H1 (cell line): Measurements from ENCODE around the gene SHLD1. TPM values are rescaled to one million over a fixed set of nuclear protein-coding genes. Genes with fewer than 3 reads are reported as not detected.

Experiments used
- CTCF ChIA-PET: fragments of 300-600 bp; sonication (Branson Sonifier 250); formaldehyde crosslinking; loops from one replicate; lab custom pipeline; 2021; ENCODE audit not compliant: partially characterized antibody; lab: Charles Lee
- POLR2A ChIA-PET: fragments of 300-600 bp; sonication (Branson Sonifier 250); formaldehyde crosslinking; loops from one replicate; lab custom pipeline; 2021; ENCODE audit warnings: inconsistent platforms; ENCODE audit not compliant: partially characterized antibody; lab: Charles Lee
- DNase-seq, 2 experiments: peaks; one replicate each; pipeline versions ENCODE4 v3.0.0 to v3.0.0-alpha.2; 2010 to 2022; ENCODE audit warnings: low spot score in 2 of 2, low read depth in 1 of 2, mixed read lengths in 1 of 2
- FAIRE-seq: peaks from 2 replicates; lab custom pipeline; 2011; peaks lifted over from hg19 to GRCh38; lab: Jason Lieb, UNC
- H2AFZ ChIP-seq: 2 replicates; pipeline ENCODE4 v1.8.1; 2012; ENCODE audit warnings: low read length, inconsistent platforms
- H2AK5ac ChIP-seq: 2 replicates; pipeline ENCODE4 v1.6.1; 2013; ENCODE audit warnings: low read depth, low read length
- H2BK120ac ChIP-seq: replicated peaks from 2 replicates; pipeline ENCODE3; 2013; ENCODE audit warnings: low read depth, low read length, inconsistent platforms
- H2BK12ac ChIP-seq: 2 replicates; pipeline ENCODE4 v1.6.1; 2013; ENCODE audit warnings: low read depth, low read length
- H2BK15ac ChIP-seq: 2 replicates; pipeline ENCODE4 v1.6.1; 2013; ENCODE audit warnings: low read length
- H2BK20ac ChIP-seq: 2 replicates; pipeline ENCODE4 v1.6.1; 2013; ENCODE audit warnings: low read length
- H2BK5ac ChIP-seq: 2 replicates; pipeline ENCODE4 v1.6.1; 2013; ENCODE audit warnings: low read depth, low read length
- H3K14ac ChIP-seq: 2 replicates; pipeline ENCODE4 v1.6.1; 2013; ENCODE audit warnings: inconsistent platforms; ENCODE audit not compliant: insufficient read length
- H3K18ac ChIP-seq: 2 replicates; pipeline ENCODE4 v1.6.1; 2013; ENCODE audit warnings: low read length; ENCODE audit errors: extremely low read depth
- H3K23ac ChIP-seq: 2 replicates; pipeline ENCODE4 v1.6.1; 2013; ENCODE audit warnings: inconsistent platforms; ENCODE audit not compliant: insufficient read length
- H3K23me2 ChIP-seq: 2 replicates; pipeline ENCODE4 v1.6.1; 2013; ENCODE audit warnings: low read depth, low read length
- H3K27ac ChIP-seq: 2 replicates; pipeline ENCODE4 v1.6.1; 2011; ENCODE audit warnings: low read depth, low read length, inconsistent platforms
- H3K27me3 ChIP-seq, 4 experiments: replicated peaks in 1 of 4; 1 replicate in 1 of 4; 2 replicates in 3 of 4; pipeline versions ENCODE4 v1.6.1 to v1.8.1; 2011 to 2013; ENCODE audit warnings: low read length in 3 of 4, mild to moderate bottlenecking in 3 of 4, inconsistent platforms in 2 of 4, mixed read lengths in 2 of 4, moderate library complexity in 1 of 4; ENCODE audit not compliant: control insufficient read depth in 3 of 4, insufficient read depth in 3 of 4; ENCODE audit errors: extremely low read depth in 1 of 4
- H3K36me3 ChIP-seq, 4 experiments: 2 replicates each; pipeline versions ENCODE4 v1.6.1 to v1.8.1; 2011 to 2013; ENCODE audit warnings: mild to moderate bottlenecking in 4 of 4, low read length in 3 of 4, moderate library complexity in 2 of 4, control low read depth in 1 of 4, inconsistent platforms in 1 of 4; ENCODE audit not compliant: insufficient read depth in 4 of 4, control insufficient read depth in 2 of 4
- H3K4ac ChIP-seq: replicated peaks from 2 replicates; pipeline ENCODE3; 2013; ENCODE audit warnings: low read length, low read depth, mixed read lengths, inconsistent platforms; ENCODE audit not compliant: insufficient read length
- H3K4me1 ChIP-seq, 4 experiments: replicated peaks in 1 of 4; 1 replicate in 1 of 4; 2 replicates in 3 of 4; pipeline versions ENCODE4 v1.6.1 to v1.8.1; 2011 to 2013; ENCODE audit warnings: low read length in 3 of 4, inconsistent platforms in 2 of 4, mixed read lengths in 1 of 4; ENCODE audit not compliant: insufficient read depth in 4 of 4, control insufficient read depth in 3 of 4
- H3K4me2 ChIP-seq, 2 experiments: 2 replicates each; pipeline versions ENCODE4 v1.6.1 to v1.8.1; 2011 to 2013; ENCODE audit warnings: low read depth in 2 of 2, low read length in 2 of 2, control low read depth in 1 of 2, inconsistent platforms in 1 of 2, mild to moderate bottlenecking in 1 of 2; ENCODE audit not compliant: insufficient read depth in 1 of 2
- H3K4me3 ChIP-seq, 4 experiments: fragments of 200-600, 300-600 bp in 1 of 4; sonication (generic), shearing (Covaris generic), sonication (Bioruptor Twin) in 1 of 4; 2 replicates each; pipeline versions ENCODE4 v1.5.1 to v1.8.1; 2011 to 2016; ENCODE audit warnings: low read length in 4 of 4, low read depth in 3 of 4, control low read depth in 2 of 4, inconsistent platforms in 2 of 4, mild to moderate bottlenecking in 2 of 4, mixed read lengths in 1 of 4, moderate library complexity in 1 of 4; ENCODE audit not compliant: insufficient read depth in 2 of 4; ENCODE audit errors: extremely low read depth in 1 of 4
- H3K56ac ChIP-seq: replicated peaks from 2 replicates; pipeline ENCODE3; 2013; ENCODE audit warnings: low read depth, mild to moderate bottlenecking, mixed read lengths, low read length, inconsistent platforms; ENCODE audit not compliant: insufficient read length
- H3K79me1 ChIP-seq: 2 replicates; pipeline ENCODE4 v1.6.1; 2013; ENCODE audit warnings: low read depth, low read length, control low read depth
- H3K79me2 ChIP-seq, 2 experiments: 2 replicates each; pipeline versions ENCODE4 v1.6.1 to v1.8.1; 2012 to 2013; ENCODE audit warnings: low read length in 2 of 2, mild to moderate bottlenecking in 2 of 2, inconsistent platforms in 1 of 2; ENCODE audit not compliant: insufficient read depth in 2 of 2, control insufficient read depth in 1 of 2
- H3K9ac ChIP-seq, 4 experiments: replicated peaks in 1 of 4; 1 replicate in 1 of 4; 2 replicates in 3 of 4; pipeline versions ENCODE4 v1.6.1 to v1.8.1; 2011 to 2013; ENCODE audit warnings: low read depth in 3 of 4, low read length in 3 of 4, control low read depth in 2 of 4, mild to moderate bottlenecking in 2 of 4, moderate library complexity in 2 of 4, inconsistent platforms in 1 of 4; ENCODE audit errors: extremely low read depth in 1 of 4
- H3K9me3 ChIP-seq, 2 experiments: 2 replicates each; pipeline versions ENCODE4 v1.6.1 to v1.8.1; 2012 to 2013; ENCODE audit warnings: mild to moderate bottlenecking in 2 of 2, moderate library complexity in 2 of 2, control low read depth in 1 of 2, inconsistent platforms in 1 of 2, low read depth in 1 of 2, low read length in 1 of 2, mixed read lengths in 1 of 2; ENCODE audit not compliant: insufficient read depth in 2 of 2
- H4K20me1 ChIP-seq, 2 experiments: replicated peaks in 1 of 2; 2 replicates each; pipeline versions ENCODE3 to v1.8.1; 2011 to 2013; ENCODE audit warnings: inconsistent platforms in 2 of 2, low read length in 2 of 2, mild to moderate bottlenecking in 1 of 2; ENCODE audit not compliant: insufficient read depth in 2 of 2, control insufficient read depth in 1 of 2
- H4K5ac ChIP-seq: 2 replicates; pipeline ENCODE4 v1.6.1; 2013; ENCODE audit warnings: low read length, low read depth, mixed read lengths, inconsistent platforms; ENCODE audit not compliant: insufficient read length
- H4K8ac ChIP-seq: 2 replicates; pipeline ENCODE4 v1.8.0; 2013; ENCODE audit warnings: mild to moderate bottlenecking, moderate library complexity, low read length, inconsistent platforms; ENCODE audit not compliant: insufficient read depth; ENCODE audit errors: extremely low read depth
- H4K91ac ChIP-seq: replicated peaks from 2 replicates; pipeline ENCODE3; 2013; ENCODE audit warnings: low read length, mixed read lengths, inconsistent platforms; ENCODE audit not compliant: insufficient read length
- CTBP2 ChIP-seq: IDR thresholded peaks from 2 replicates; pipeline ENCODE4 v1.7.0; 2011; ENCODE audit warnings: borderline replicate concordance, mild to moderate bottlenecking, moderate library complexity, mixed read lengths, low read length; ENCODE audit not compliant: insufficient read depth, insufficient read length
- EZH2 ChIP-seq: fragments of 200-600 bp; sonication (generic); IDR thresholded peaks from 2 replicates; pipeline ENCODE4 v1.7.1; 2012; ENCODE audit warnings: low read depth, mild to moderate bottlenecking, moderate library complexity, low read length, inconsistent platforms; ENCODE audit not compliant: severe bottlenecking
- GABPA ChIP-seq: IDR thresholded peaks from 2 replicates; pipeline ENCODE4 v1.6.1; 2011; ENCODE audit warnings: mild to moderate bottlenecking, low read length, moderate library complexity, borderline replicate concordance; ENCODE audit not compliant: insufficient read depth
- GTF2F1 ChIP-seq: IDR thresholded peaks from 2 replicates; pipeline ENCODE4 v1.6.1; 2012; ENCODE audit warnings: low read depth, low read length, improper control_type of control experiment, borderline replicate concordance
- JUND ChIP-seq: IDR thresholded peaks from 2 replicates; pipeline ENCODE4 v1.6.1; 2011; ENCODE audit warnings: mild to moderate bottlenecking, improper control_type of control experiment, low read length
- RFX5 ChIP-seq: IDR thresholded peaks from 2 replicates; pipeline ENCODE4 v1.6.1; 2011; ENCODE audit warnings: low read depth, low read length, improper control_type of control experiment, borderline replicate concordance
- SAP30 ChIP-seq: fragments of 300-600 bp; sonication (generic); IDR thresholded peaks from 2 replicates; pipeline ENCODE4 v1.7.1; 2012; ENCODE audit warnings: low read length, moderate library complexity, mild to moderate bottlenecking, inconsistent platforms; ENCODE audit not compliant: insufficient read depth, insufficient replicate concordance
- SP4 ChIP-seq: IDR thresholded peaks from 2 replicates; pipeline ENCODE4 v1.6.1; 2012; ENCODE audit warnings: low read length, inconsistent platforms
- TBP ChIP-seq: IDR thresholded peaks from 2 replicates; pipeline ENCODE4 v1.6.1; 2011; ENCODE audit warnings: low read depth, low read length, improper control_type of control experiment
- WGBS, 2 experiments: shearing (Covaris generic) in 1 of 2; methylation state at CpG; one replicate each; pipeline versions ENCODE4 v1.1.6 to v1.1.7; 2013 to 2015; ENCODE audit warnings: low lambda C conversion rate in 2 of 2, mixed read lengths in 2 of 2, inconsistent platforms in 1 of 2, low coverage in 1 of 2, missing lambda C conversion rate in 1 of 2; ENCODE audit not compliant: insufficient replicate concordance in 2 of 2, insufficient coverage in 1 of 2, insufficient read length in 1 of 2; ENCODE audit errors: extremely low coverage in 1 of 2, missing lambda C conversion rate in 1 of 2; 5-methylcytosine and 5-hydroxymethylcytosine counted together
- polyA plus RNA-seq, 7 experiments: library from polyadenylated mRNA; depleted of rRNA in 3 of 7; stranded (reverse) in 5 of 7; unstranded in 2 of 7; fragments of >200 nt in 5 of 7; fragments of 200-250 nt in 2 of 7; gene quantifications; 1 replicate in 5 of 7; 2 replicates in 1 of 7; 4 replicates in 1 of 7; pipeline versions ENCODE4 v1.2.1 to v1.2.3, GENCODE V29; 2011 to 2013; ENCODE audit warnings: missing spikeins in 2 of 7, mixed read lengths in 2 of 7
- total RNA-seq: library from RNA; stranded (reverse); fragmentation: NEBNext Ultra II Directional; extraction: Animal tissue kit (Norgen Biotek cat#: 25700); gene quantifications from 2 replicates; pipeline ENCODE4 v1.2.1, GENCODE V29; 2021
- TF ChIP-seq, protein P1 (sequence below): IDR thresholded peaks from 2 replicates; pipeline ENCODE4 v1.6.1; 2012; ENCODE audit warnings: low read length, inconsistent platforms
- TF ChIP-seq, protein P2 (sequence below): IDR thresholded peaks from 2 replicates; pipeline ENCODE4 v1.6.1; 2012; ENCODE audit warnings: inconsistent platforms

Gene SHLD1
- total and polyA plus RNA-seq, 2 of the 8 experiments (the other 6 are each of a cell fraction or from before 2014, with no cell fraction given): 4.2 to 6.5 TPM

DNA sequence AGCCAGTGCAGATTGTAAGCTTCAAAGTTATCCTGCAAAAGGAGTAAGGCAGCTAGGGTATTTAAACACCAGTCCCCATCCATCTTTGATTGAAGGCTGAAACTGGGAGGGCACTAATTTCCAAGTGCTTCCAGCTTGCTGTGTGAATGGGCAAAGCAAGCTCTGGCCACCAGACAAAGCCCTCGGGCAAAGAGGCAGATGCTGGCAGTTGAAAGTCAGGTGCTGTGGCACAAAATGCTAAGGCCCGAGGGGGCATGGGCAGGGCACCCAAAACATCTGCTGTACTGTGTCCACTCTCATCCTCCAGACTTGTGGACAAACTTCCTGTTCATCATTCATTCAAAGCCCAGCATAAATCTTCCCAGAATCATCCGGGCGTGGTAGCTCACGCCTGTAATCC, 137.2 kb downstream of the SHLD1 start:
- no peak overlapping the region for H3K18ac ChIP-seq
- no peak overlapping the region for H2AFZ ChIP-seq
- no peak overlapping the region for H3K27ac ChIP-seq
- no peak overlapping the region for H2BK20ac ChIP-seq
- no peak overlapping the region for H2BK15ac ChIP-seq
- H2BK5ac ChIP-seq: no peak overlapping the region
- no peak overlapping the region for H3K56ac ChIP-seq
- no peaks in the 10 kb centered on the region; a peak in 1 of 7 replicates for H3K27me3 ChIP-seq
- ChIA-PET CTCF (interaction anchor here (0.6 to 0.8 kb wide), 2 partner anchors 28 to 357 kb away, joined by 3 read pairs; no protein-coding TSS in a partner anchor), POLR2A (no interaction called here)
- H3K4me1 ChIP-seq: no peaks in the 10 kb centered on the region
- no peak overlapping the region for H3K23ac ChIP-seq
- H3K9ac ChIP-seq: no peak overlapping the region
- no peaks in the 10 kb centered on the region for H3K36me3 ChIP-seq
- no peak overlapping the region for H3K4me3 ChIP-seq
- no peaks in the 10 kb centered on the region for H3K79me1 ChIP-seq
- no peaks in the 10 kb centered on the region; the same call in 1 of the 2 replicates for H3K23me2 ChIP-seq
- no peak overlapping the region for H3K4ac ChIP-seq
- H3K4me2 ChIP-seq: no peak overlapping the region
- H3K9me3 ChIP-seq: no peaks in the 10 kb centered on the region
- no peak for DNase-seq
- WGBS, 2 experiments: 90% methylated on average over 5 of the region's 5 CpGs; no CpG with 5 or more reads in 1 of the 2 experiments
- H2BK12ac ChIP-seq: no peak overlapping the region
- no peak overlapping the region for H4K8ac ChIP-seq
- no peaks in the 10 kb centered on the region for H4K20me1 ChIP-seq
- no peak overlapping the region for H3K14ac ChIP-seq
- no peak overlapping the region for H4K91ac ChIP-seq
- H3K79me2 ChIP-seq: no peaks in the 10 kb centered on the region
- no peak overlapping the region for H2AK5ac ChIP-seq
- no peak for FAIRE-seq
- H4K5ac ChIP-seq: no peak overlapping the region
- H2BK120ac ChIP-seq: no peak overlapping the region
- TF ChIP-seq CTBP2 (no peak), SAP30 (no peak), EZH2 (no peak), GTF2F1 (no peak), RFX5 (no peak), SP4 (no peak), JUND (no peak), GABPA (no peak), TBP (no peak)
- TF ChIP-seq, protein P1, sequence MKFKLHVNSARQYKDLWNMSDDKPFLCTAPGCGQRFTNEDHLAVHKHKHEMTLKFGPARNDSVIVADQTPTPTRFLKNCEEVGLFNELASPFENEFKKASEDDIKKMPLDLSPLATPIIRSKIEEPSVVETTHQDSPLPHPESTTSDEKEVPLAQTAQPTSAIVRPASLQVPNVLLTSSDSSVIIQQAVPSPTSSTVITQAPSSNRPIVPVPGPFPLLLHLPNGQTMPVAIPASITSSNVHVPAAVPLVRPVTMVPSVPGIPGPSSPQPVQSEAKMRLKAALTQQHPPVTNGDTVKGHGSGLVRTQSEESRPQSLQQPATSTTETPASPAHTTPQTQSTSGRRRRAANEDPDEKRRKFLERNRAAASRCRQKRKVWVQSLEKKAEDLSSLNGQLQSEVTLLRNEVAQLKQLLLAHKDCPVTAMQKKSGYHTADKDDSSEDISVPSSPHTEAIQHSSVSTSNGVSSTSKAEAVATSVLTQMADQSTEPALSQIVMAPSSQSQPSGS: no peak
- TF ChIP-seq, protein P2, sequence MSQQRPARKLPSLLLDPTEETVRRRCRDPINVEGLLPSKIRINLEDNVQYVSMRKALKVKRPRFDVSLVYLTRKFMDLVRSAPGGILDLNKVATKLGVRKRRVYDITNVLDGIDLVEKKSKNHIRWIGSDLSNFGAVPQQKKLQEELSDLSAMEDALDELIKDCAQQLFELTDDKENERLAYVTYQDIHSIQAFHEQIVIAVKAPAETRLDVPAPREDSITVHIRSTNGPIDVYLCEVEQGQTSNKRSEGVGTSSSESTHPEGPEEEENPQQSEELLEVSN: no peak
